ENCODE measurements around the gene TLK2.
"Not testable (repeated sequence)": the region's sequence is repeated elsewhere in the genome, so short reads cannot be mapped to it uniquely, and the experiment has no call there.

GRCh38 chr17:62454111-62454510 is 24.5 kb upstream of the TLK2 start:
- TF ChIP-seq CTCF, POLR2A (IDR thresholded peaks at IDR 0.05): not testable (repeated sequence)
